AG08396 (cell line): ENCODE measurements around the gene MEGF11.

ENCODE experiments used
- DNase-seq: peaks from one replicate; pipeline ENCODE4 v3.0.0; 2012; ENCODE audit warnings: low spot score, mixed read lengths

The MEGF11 gene

DNA sequence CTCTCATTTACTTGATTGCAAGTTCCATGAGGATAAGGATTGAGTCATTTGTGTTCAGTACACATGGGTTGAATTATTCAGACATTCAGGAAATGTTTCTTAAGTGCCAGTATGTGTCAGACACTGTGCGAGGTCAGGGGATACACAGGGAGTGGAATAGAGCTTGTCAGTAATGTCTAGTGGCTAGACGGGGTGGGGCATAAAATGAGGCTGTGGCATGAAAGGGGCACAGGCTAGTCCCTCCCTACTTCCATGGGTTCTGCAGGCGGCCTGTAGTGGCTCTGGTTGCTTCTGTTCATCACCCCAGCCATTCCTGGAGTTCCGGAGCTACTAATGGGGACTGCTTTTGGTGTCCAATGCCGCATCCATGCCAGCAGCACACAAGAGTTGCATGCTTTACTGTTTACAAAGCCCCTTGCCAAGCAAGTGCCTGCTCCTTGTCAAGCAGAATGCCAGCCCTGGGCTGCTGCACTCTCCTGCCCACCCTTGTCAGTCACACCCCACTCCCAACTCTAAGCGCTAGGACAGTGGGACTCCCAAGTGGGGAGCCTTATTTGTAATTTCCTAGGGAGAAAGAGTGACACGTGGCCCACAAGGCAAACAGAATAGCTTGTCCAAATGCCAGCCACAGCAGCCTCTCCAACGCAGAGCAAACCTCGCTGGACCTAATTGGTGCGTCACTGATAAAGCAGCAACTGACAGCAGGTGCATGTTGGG, 313.5 kb downstream of the MEGF11 start:
- DNase-seq = peak; percentile 84

DNA sequence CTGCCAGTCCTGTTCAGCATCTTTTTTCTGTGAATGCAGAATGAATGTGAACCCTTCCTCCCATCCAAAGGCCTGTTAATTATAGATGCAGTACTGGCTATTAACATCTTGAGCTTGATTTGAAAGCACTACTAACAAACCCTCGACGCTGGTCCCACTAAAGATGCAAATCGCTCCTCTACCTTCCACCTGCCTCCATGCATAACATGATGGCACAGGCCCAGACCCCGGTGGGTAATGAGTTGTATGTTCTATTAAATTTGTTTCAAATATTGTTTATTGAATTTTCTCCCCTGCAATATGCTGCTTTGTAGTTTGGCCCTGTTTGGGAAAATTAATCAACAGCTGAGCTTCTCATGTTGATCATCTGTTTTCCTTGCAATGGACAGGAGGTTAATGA, 314.9 kb downstream of the MEGF11 start:
- DNase-seq = no peak

DNA sequence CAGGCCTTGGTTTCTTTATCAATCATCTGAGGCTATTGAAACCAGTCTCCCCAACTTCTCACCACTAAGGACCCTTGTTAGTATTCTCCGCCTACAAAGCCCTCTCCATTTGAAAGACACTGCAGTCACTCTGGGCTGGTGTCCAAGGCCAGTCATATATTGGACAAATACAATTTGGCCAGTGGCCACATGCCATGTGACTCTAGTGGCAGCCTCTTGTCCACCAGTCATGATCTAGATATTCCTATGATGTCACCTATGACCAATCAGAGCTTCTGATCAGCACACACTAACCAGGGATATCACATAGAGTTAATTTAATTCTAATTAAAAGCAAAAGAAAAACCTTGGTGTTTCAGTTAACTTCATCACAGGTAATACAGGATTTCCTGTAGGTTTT, 316.1 kb downstream of the MEGF11 start:
- peak; percentile 30 for DNase-seq

DNA sequence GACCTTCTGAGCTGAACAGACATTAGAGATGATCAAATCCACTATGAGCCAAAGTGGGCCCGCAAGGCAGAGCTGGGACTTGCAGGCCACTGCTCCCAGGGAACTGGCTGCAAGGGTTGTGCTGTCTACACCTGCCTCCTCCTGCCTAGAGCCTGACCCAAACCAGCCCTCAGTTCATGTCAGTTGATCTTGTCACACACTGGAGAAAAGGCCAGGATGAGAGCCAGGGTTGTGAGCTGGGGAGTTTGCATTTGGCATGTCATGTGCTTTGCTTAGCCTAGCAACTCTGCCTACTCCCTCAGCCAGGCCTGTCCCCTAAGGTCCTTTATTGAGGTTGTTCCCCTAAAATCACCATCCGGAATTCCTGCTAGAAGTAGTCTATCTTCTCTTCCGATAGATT, 316.5 kb downstream of the MEGF11 start:
- DNase-seq = no peak

DNA sequence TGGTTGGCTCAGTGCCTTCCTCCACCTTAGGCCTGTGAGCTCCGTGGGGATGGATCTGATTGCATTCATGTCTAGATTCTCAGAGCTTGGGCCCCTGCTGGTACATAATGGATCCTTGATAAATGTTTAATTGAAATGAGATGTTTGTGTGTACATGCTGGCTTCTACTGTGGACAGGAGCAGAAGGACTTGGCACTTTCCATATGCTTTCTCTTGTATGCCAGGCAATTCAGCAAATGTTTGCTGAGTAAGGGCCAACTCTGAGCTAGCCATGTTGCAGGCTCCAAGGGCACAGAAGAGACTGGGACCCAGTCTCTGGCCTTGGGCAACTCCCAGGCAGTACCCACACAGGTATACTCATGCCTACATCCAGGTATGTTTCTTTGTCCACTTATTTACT, 317.3 kb downstream of the MEGF11 start:
- no peak for DNase-seq

DNA sequence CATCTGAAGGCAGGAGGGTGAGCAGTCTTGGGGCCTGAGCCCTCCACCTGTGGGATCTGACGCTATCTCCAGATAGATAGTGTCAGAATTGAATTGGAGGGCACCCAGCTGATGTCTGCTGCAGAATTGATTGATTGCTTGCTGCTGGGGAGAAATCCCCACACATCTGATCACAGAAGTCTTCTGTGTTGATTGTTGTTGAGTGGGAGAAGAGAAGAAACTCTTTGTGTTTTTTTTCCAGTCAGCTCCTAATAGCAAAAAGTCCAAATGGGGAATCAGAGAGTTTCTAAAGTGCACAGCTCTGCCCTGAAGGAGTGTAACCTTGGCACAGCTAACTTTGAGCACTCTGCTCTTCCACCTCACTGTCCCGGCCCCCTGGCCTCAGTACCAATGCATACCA, 318.2 kb downstream of the MEGF11 start:
- no peak for DNase-seq

DNA sequence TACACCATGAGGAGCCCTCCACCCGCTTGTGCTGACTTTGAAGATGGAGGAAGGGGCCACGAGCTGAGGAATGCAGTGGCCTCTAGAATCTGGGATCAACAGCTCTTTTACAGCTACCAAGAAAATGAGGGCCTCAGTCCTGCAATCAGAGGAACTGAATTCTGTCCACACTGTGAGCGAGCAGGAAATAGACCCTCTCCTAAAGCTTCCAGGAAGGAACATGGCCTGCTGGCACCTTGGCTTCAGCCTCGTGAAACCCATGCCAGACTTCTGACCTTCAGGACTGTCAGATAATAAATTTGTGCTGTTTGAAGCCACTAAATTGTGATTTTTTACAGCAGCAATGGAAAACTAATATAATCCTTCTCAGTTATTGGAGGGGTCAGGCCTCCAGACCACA, 322.3 kb downstream of the MEGF11 start:
- DNase-seq = no peak

DNA sequence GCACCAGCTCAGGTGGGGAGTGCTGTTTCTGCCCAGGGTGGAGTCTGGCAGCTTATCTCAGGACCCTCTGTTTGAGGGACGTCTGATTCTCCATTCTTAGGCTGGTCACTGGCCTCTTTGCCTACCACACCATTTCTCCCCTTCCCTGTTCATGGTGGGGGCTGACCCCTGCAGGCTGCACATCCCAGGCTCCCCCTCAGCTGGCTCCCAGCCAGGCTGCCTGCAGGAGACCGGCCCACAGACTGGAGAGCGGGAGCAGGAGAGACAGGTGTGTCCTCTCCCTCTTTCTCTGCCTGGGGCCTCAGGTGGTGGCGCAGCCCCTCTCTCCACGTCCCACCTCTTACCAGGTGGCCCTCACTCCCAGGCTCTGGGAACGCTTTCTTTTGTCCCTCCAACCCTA, 323.4 kb downstream of the MEGF11 start:
- no peak for DNase-seq

DNA sequence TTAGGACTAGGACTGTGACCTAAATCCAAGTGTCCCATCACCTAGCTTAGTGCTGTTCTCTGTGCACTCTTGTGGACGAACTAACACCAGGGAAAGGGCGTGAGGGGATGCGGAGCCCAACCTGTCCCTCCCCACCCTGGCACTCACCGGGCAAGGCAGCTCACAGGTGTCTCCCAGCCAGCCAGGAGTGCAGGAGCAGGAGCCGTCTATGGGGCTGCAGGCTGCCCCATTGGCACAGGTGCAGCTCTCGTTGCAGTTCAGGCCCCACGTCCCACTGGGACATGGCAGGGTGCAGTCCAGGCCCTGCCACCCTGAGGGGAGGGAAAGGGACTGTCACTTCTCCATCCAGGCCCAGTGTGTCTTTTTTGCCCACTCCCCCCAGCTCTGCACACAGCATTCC, 324.0 kb downstream of the MEGF11 start:
- no peak for DNase-seq

DNA sequence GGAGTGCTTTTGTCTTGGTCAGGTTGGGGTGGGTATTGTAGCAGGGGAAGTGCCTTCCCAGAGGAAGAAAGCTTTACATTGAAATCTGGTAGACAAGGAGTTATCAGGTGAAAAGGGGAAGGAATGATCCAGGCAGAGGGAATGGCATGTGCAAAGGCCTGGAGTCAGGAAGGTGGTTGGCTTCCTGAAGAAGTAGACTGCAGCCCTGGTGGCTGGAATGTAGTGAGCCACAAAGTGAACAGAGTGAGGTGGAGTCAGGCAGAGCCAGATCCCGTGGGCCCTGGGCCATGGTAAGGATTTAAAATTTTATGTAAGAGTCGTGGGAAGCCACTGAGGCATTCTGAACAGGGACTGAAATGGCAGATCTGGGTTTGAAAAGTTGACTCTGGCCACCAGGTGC, 326.0 kb downstream of the MEGF11 start:
- no peak for DNase-seq

DNA sequence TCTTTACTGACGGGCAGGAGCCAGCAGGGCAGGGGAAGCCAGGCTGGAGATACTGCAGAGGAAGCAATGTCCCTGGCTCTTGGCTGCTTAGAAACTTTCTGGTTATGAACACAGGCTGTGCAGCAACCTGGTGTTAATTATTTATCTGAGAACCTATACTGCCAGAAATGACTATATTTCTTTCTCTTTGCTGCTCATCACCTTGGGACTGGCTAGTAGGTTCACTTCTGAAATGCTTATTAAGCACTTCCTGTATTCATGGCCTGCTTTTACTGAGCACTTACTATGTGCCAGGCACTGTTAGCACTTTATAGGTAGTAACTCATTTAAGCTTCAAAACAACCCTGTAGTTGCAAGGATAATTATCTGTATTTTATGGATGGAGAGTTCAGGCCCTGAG, 326.7 kb downstream of the MEGF11 start:
- no peak for DNase-seq

DNA sequence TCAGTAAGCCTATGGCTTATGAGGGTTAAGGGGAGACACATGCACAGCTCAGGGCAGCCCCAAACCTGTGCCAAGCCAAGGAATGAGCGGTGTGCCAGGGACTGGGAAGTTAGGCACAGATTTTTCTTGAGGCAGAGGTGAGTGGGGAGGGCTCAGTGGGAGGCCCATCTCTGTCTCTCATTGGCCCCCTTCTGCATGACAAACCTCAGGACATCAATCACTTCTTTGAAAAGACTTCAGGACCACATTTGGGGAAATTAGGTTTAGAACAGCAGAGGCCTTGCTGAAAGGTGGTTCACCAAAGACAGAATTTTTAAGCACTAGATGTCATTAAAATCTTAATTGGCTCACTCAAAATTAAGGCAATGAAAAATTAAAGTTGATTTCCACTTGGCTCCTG, 327.1 kb downstream of the MEGF11 start:
- DNase-seq = no peak

DNA sequence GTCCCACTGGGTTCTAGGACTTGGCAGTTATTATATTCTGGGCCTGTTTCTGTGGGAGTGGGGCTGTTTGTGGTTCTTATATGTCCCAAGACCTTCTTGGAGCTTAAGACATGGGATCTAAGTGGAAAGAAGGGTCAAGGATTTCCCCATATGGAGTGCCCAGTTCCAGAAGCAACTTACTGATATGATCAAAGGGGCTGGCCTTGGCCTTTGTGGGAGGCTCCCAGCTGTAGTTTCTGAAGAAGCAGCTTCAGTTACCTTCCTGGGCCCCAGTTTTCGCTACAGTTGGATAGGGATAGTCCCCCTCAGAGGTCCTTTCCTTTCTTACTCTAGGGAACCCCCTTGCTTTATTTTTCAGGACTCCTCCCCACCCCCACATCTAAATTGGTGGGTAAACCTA, 328.2 kb downstream of the MEGF11 start:
- no peak for DNase-seq

DNA sequence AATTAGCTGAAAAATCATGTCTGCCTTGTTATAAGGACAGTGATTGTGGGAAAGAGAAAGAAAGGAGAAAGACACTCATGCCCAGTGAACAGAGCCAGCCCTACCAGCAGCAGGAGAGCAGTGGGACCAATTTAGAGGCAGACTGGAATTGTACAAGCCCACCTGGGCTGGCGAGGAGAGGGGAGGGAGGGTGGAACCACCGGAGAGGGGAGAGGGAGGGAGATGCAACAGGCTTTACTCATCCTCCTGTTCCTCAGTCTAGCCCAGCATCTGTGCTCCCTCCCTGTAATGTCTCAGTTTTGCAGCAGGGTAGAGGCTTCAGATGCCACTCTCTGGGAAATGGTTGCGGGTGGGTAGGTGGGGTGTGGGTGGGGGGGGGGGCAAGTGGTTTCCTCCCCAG, 329.5 kb downstream of the MEGF11 start:
- no peak for DNase-seq

DNA sequence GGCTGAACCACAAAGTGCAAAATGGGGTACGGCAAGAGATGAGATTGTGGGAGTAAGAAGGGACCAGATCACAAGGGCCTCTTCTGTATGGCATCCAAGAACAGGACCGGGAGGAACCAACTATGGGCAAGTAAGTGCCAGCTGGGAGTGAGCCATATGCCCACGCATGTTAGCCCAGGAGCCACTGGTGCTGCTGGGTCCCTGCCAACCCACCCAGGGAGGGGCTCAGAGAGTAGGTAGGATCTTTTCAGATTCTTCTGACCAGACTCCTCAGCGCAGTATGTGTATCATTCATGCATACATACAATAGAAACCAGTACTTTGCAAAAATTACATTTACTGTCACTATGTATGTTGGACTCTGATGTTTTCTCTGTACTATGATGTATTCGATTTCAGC, 330.3 kb downstream of the MEGF11 start:
- no peak for DNase-seq

DNA sequence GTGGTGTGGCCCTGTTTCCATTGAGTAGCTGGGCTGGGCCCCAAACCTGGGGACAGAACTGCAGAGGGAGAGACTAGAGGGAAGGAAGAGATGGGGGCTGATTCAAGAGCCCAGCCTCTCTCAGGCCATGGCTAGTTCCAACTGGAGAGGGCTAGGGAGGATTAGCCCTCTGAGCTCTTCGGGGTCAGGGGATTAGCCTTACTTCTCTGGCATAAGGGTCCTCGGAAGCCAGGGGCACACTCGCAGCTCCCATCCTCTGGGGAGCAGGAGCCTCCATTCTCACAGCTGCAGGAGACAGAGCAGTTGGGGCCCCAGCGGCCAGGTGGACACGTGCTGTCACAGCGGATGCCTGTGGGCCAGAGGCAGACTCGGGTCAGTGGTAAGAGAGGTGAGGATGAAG, 330.9 kb downstream of the MEGF11 start:
- DNase-seq = no peak

DNA sequence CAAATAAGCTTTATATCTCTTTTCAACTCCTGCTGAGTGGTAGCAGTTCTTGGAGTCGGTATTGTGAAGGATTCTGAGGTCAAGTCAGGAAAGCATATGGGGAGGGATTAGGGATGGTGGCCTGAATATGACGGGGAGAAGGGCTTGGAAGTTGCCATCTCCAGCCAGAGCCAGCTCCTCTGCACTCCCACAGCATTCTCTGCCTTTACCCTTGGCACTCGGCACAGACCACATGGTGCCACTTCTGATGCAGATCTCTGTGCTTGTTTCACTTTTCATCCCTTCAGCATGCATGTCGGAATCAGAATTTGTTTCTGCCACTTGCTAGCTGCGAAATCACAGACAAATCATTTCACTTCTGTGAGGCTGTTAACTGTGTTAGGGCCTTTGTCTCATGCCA, 331.8 kb downstream of the MEGF11 start:
- no peak for DNase-seq

DNA sequence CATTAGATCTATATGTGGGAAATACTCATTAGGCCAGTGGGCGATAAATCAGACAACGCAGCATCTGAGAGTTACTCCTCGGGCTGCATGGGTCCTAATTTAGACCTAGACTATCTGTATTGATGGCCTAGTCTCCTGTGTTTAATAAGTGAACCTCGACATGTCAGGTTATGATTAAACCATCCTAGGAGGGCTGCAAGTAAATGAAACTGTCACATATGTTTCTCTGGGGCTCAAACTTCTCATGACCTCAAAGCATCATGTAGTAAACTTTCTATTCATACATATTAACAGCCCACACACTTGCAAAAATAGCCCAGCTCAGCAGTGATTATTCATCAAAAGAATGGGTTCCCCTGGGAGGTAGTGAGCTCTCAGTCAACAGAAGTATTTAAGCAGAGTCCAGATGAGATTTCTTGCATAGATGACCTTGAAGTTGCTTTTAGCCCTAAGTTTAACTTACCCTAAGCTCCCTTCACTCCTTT, 332.7 kb downstream of the MEGF11 start:
- DNase-seq = no peak

DNA sequence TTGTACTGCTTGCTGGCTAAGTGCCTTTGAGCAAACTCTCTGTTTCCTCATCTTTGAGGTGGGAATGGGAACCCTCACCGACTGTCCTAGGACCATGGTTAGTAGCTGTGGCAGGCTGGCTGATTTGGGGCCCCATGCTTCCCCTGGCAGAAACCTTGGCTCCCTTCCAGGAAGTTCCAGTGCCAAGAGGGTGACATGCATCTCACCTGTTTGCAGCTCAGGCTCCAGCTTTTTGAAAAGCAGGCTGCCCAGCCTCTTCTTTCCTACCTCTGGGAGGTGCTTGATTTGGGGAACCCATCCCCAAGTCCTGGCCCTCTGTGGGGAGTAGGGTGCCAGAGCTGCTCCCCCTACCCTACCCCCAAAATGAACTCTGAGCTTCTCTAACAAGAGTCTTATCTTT, 333.4 kb downstream of the MEGF11 start:
- no peak for DNase-seq

DNA sequence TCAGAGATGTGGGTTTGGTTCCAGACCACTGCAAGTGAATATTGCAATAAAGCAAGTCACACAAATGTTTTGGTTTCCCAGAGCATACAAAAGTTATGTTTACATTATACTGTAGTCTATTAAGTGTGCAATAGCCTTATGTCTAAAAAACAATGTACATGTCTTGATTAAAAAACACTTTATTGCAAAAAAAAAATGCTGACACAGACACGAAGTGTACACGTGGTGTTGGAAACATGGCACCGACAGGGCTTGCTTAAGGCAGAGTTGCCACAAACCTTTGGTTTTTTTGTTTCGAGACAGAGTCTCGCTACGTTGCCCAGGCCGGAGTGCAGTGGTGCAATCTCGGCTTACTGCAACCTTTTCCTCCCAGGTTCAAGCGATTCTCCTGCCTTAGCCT, 334.2 kb downstream of the MEGF11 start:
- DNase-seq = no peak

DNA sequence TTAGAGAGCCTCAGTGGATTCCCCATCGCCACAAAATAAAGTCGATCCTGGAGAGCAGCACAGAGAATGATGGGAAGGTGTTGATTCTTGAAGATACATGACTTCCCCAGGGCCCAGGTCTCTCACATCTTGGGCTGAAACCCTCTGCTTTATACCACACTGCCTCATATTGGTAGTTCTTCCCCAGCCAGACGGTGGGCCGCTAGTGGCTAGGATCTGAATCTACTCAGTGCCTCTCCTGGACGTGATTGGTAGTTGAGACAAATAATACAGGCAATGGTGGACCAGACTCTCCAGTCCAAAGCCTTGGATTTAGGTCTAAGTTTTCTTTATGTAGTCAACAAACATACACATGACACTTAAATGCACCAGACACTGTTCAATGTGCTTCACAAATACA, 334.6 kb downstream of the MEGF11 start:
- DNase-seq = no peak

DNA sequence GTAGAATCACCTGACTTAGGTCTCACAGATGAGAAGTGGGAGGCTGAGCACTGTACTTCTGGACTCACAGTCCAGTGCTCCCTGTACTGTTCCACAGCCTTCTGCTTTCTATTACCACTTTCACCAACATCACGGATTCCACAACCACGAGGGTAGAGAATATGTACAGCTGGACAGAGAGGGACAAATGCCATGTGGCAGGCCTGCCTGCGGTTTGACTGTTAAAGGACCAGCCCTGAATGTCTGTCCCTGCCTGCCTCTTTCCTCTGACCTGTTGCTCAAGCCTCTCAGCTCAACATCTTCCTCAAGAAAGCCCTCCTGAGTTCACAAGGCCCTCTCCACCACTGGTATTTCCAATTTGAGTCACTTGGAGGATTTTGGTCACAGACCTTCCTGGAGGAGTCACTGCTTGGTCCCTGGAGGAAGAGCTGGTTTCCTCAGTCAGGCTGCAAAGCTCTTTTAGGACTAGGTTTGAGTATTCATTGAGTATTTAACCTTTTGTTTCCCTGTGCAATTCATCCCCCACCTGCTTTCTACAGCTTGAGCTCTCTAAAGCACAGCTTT, 335.1 kb downstream of the MEGF11 start:
- no peak for DNase-seq

DNA sequence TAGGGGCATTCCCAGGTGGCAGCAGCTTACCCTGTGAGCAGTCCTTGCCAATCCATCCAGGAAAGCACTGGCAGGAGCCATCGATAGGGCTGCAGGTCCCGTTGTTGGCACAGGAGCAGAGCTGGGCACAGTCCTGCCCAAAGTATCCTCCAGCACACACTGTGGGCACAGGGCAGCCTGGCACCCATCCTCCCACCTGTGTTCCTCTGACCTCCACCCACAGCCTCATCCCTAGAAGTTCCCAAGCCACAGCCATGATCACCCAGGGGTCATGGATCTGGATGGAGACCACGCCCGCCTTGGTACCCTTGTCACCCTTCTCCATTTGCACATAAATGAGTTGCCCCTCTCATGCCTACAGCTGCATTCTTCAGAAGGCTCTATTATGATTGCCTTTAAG, 335.6 kb downstream of the MEGF11 start:
- DNase-seq = no peak

DNA sequence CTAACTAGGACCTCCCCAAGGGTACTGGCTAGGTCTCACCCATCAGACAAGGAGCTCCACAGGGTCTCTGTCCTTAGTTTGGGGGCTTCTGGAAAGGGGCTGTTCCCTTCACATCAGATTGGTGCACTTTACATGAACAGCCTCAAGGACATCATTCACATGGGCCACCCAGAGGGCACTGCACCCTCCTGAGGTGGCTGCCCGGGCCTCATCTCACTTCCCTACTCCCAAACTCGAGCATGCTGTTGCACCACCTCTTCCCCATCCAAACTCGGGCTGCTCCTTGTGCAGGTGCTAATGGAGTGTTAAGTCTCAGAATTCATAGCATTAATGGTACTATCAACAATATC, 336.2 kb downstream of the MEGF11 start:
- no peak for DNase-seq
